Activated CD8-positive, alpha-beta memory T cell treated with anti-CD3 and anti-CD28 coated beads for 1 hour (primary cell): ENCODE results near the gene FIGNL2.
"Not testable (repeated sequence)": the region's sequence is repeated elsewhere in the genome, so short reads cannot be mapped to it uniquely, and the experiment has no call there.

Experiments used
- DNase-seq, 2 donors: peaks; one replicate each; pipeline ENCODE4 v3.0.0-alpha.2; 2020; ENCODE audit warnings: low read depth in 1 of 2; ENCODE audit errors: extremely low read depth in 1 of 2

Gene FIGNL2

GRCh38 chr12:51836827-51837173 is 11.7 kb downstream of the FIGNL2 start:
- no peak for DNase-seq

GRCh38 chr12:51836041-51836826 is 12.3 kb downstream of the FIGNL2 start:
- no peak for DNase-seq

- no peak for DNase-seq
These were observed 14.1 kb downstream of the FIGNL2 start for GRCh38 chr12:51834411-51834810.

DNA sequence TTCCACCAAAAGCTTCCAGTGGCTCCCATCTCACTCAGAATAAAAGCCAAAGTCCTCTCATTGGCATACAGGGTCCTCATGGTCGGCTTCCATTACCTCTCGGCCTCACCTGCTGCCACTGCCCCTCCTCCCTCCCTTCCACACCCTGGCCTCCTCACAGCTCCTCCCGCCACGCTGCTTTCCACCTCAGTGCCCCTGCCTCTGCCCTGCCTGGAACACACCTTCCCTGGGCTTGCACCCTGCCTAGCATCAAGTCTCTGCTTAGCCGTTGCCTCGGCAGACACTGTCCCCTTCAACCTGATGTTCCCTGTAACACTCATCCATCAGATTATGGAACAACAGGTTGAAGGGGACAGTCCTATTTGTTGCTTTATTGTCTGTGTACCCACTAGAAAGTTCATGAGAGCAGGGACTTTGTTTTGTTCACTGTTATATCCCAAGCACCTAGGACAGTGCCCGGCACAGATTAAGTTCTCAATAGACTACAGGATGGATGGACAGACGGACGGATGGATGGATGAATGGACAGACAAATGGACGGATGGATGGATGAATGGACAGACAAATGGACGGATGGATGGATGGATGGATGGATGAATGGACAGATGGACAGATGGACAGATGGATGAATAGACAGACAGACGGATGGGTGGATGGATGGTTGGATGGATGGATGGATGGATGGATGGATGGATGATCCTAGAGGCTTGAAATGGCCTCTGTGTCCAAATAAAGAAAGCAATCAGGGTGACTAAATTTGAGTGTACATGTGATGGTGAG is 14.9 kb downstream of the FIGNL2 start:
- DNase-seq = no peak

GRCh38 chr12:51832354-51833107 is 16.0 kb downstream of the FIGNL2 start:
- no peak for DNase-seq

GRCh38 chr12:51831817-51832216 is 16.7 kb downstream of the FIGNL2 start:
- DNase-seq = not testable (repeated sequence)

DNA sequence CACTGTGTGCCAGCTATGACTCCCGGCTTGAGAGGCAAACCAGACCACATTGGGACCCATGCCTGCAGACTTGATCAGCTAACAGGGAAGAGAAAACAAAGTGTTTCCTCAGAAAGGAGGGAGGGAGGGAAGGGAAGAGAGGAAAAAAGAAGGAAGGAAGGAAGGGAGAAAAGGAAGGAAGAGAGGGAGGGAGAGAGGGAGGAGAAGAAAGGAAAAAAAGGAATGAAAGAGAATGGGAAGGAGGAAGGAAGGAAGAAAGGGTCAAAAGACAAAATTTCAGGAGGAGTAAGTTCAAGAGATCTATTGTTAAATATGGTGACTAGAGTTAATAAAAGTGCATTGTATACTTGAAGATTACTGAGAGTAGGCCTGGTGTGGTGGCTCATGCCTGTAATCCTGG is 18.9 kb downstream of the FIGNL2 start:
- DNase-seq = no peak

DNA sequence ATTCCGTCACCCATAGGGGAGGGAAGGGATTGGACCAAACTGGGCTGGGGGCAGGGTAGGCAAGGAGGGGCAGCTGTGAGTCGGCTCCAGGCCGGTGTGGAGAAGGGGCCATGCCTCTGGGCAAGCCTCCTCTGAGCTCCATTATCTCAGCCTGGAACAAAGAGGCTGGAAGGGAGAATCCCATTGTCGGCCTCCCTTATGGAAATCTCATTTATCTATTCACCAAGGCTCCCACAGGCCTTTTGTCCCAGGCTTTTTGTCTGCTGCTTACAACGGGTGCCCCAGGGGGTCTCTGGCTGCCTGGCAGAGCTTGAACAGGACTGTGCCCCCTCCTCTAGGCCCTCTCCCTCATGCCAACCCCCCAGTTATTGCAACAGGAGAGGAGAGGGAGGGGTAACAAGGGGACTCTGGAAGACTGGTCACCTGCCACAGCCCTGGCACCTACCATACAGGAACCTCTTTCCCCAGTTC is 19.5 kb downstream of the FIGNL2 start:
- no peak for DNase-seq

DNA sequence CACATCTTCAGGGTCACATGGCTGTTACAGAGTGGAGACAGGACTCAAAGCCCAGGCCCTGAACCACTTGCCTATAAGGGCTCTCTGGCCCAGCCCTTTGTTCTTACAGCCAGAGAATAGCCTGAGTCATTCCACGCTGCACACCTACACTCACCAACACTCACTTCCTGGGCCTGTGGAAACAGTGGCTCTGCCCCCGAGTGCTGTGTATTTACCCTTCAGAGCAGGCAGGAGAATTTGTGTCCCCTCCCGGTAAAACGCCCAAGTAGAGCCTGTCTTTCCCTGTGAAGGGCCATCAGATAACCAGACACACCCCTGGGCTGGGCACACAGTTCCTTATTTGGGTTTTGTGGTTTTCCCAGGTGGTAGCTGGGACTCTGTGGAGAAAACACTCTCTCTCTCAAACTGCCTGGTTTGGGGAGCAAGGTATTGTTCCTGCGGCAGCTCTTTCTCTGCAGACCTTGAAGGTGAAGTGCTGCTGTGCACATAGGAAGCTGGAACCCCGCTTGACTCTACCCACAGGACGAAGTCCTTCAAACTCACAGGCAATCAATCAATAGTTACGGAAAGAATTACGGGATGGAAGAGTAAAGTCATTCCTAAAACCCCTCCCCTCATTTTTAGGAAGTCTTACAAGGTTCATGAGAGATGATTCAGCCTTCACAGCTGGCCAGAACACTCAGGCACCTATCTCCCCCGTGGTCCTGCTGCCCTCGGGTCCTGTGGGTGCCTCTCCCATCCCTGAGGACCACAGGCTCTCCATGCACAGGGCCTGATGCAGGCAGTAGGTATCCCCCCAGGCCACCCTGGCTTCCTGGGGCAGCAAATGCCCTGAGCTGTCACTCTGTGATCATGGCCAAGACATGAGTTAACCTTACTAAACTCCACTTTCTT is 20.3 kb downstream of the FIGNL2 start:
- DNase-seq = no peak

DNA sequence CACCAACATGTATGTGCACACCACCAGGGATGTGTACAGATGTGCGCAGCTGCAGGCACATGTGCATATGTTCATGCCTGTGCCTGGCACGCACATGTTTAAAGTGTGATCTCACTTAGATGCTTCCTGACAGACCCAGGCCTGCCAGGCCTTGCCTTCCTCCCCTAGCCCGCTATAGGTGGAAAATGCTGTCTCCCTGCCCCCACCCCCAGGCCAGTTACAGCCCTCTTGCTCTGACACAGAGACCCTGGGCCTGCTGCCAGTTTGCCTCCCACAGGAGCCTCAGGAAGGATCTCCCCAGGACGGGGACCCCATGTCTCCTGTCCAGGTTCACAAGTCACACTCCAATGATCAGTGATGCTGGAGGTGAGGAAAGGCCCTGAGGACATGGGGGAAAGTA is 21.6 kb downstream of the FIGNL2 start:
- no peak for DNase-seq

GRCh38 chr12:51825216-51825615 is 23.3 kb downstream of the FIGNL2 start:
- DNase-seq = no peak

DNA sequence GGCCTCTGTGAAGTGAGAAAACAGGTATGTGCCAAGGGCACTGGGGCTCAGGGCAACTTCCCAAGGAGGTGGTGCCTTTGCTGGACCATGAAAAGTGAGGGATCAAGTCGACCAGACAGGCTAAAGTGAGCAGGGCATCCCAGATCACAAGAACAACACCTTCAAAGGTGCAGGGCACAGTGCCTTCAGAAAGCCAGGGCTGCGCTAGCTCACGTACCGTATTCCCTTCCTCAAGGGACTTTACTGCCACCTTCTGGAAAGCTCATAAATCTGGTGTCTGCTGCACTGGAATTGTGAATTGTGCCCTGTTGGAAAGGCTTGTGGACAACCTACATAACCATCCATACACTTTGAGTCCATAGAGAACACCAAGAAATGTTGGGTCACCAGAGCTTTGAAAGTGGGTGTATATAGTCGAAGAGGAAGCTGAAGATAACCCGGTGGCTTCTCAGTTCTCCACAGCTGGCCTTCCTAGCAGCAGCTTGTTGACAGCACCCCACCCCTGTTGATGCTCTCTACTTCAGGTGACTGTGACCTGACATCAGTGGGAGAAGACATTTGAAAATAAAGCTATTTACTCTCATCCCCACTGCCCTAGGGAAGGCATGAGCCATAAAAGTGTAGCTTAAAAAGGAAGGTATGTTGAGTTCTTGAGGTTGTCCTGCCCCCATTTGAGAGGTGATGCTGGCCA is 24.5 kb downstream of the FIGNL2 start:
- no peak for DNase-seq

DNA sequence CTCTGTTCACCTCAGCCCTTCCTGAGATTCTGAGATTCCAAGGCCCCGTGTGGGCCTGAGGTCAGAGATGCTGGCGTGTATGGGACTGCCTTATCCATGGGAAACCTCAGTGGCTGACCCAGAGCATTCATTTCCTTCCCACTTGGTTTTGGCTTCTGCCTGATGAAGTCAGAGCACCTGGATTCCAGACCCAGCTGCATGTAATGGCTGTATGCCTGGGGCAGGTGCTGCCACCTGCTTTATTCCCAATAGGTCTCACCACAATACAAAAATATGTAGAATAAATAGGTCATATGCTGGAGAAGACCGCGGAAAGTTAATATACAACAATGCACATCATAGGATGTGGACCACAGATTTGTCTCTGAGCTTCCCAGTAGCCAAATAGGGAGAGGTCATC is 25.6 kb downstream of the FIGNL2 start:
- no peak for DNase-seq

DNA sequence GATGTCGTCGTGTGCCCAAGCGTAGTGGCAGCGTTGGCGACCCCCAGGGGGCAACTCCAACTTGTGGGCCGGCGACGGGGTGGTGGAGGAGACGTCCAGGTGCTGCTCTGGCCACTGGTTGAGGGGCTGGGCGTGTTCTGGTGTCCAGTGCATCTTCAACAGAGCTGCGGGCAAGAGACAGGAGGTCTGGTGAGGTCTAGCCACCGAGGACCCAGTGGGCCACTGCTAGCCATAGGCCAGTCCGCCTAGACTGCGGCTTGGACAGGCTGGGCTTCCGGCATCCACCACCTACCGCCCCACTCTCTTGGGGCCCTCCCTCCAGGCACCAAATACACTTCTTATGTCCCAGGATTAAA is 26.3 kb downstream of the FIGNL2 start:
- DNase-seq = no peak

DNA sequence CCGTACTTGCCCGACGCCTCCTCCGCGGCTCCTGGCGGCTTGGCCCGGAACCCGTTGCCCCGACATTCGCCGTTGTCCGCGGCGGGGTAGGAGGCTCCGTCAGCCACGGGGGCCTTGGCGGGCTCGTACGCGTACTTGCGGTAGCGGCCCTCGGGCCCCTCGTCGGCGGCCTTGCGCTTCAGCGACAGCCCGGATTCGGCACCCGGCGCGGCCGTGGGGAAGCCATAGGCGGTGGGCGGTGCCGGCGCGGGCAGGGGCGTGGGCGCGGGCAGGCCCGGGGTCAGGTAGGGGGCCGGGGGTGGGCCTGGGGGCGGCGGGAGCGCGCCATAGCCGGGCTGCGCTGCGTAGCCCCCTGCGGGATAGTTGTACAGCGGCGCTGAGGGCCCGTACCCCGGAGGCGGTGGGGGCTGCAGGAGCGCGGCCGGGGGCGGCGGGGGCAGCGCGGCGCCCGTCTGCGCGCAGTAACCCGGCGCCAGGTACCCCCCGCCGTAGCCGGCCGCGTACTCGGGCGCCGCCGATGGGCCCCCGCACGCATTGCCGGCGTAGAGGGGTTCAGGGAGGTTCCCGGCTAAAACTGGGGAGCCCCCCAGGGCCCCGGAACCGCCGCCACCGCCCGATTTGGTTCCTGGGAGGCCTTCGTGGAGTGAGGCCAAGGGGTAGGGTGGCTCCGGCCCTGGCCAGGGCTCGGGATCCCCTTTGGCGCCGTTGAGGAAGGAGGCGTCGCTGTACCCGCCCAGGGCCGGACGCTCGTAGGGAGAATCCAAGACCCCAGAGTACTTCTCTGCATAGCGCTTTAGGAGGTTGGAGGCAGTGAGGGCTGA is 26.9 kb downstream of the FIGNL2 start:
- DNase-seq = peak in 1 of 2 donors; percentile 22

- DNase-seq = peak; percentile 55 to 75
These were observed 27.7 kb downstream of the FIGNL2 start for GRCh38 chr12:51820526-51821439.

DNA sequence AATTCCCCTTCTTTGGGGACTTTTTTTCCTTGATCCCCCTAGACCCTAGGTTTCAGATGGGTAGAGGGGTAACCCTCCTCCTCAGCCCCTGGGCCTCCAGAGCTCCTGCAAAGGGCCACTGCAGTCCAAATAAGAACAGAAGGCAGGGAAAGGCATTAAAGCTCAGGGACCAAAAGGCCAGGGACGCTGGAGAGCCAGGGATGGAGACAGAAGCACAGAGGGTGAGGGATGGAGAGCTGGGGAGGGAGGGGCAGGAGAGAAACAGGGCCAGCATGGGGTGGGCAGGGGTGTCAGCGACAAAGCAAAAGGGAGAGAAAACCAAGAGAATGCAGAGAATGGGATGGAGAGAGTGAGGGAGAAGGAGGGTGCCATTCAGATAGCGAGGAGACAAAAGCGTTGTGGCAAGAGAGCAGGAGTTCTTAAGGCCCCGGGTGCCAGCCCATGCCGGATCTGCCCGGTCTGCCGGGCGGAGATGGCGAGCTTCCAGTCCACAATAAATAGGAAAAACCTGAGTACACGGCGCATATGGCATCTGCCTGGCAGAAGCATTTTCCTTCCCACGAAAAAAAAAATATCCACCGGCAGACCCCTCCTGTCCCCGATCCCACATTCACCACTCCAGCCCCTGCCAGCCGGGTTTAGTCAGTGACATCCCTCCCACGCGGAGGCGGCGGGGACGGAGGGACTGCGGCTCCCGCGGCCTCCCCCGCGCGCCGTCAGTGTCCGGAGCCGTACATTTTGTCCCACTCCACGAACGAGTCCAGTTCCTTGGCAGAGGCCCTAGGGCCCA is 28.6 kb downstream of the FIGNL2 start:
- no peak for DNase-seq
